ENCODE data around the gene MYCN.

DNA sequence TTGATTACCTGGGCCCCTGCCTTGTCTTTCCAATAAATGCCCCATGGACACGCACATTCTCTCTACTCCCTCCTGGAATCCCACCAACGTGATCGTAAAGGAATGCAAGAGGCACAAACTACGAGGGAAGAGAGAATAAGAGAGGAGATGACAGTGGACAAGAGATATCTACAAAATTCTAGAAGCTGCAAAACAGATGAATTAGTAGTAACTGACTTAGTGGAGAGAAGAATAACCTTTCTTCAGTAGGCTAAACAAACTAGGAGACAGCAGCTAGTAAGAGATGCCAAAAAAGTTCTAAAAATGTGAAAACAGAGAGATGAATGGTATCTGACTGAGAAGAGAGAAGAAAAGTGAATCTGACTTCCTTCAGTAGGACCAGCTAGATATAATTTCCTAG, 43.5 kb upstream of the MYCN start:
- TF ChIP-seq TEAD4 (IDR thresholded peaks at IDR 0.05) (no peak), REST (IDR thresholded peaks at IDR 0.05; ENCODE audit: low read depth) (no peak), YY1 (IDR thresholded peaks at IDR 0.05; ENCODE audit: low read depth) (no peak), CEBPB (IDR thresholded peaks at IDR 0.05) (no peak)

Data from Ishikawa (cell line).